Mammary epithelial cell (primary cell): Measurements from ENCODE around the gene FUBP3.

Experiments used
- EZH2 ChIP-seq: IDR thresholded peaks from 2 replicates; pipeline ENCODE4 v1.6.1; 2012; ENCODE audit warnings: low read length, inconsistent platforms, borderline replicate concordance
- TF ChIP-seq, protein P1 (sequence below), 2 donors: IDR thresholded peaks in 1 of 2; conservative IDR thresholded peaks in 1 of 2; 2 replicates each; pipeline ENCODE4 v1.5.1; 2011 to 2012; ENCODE audit warnings: inconsistent platforms in 2 of 2, low read length in 2 of 2, mild to moderate bottlenecking in 2 of 2, control low read depth in 1 of 2, low read depth in 1 of 2; ENCODE audit not compliant: insufficient read depth in 1 of 2; ENCODE audit errors: extremely low read depth in 1 of 2

DNA sequence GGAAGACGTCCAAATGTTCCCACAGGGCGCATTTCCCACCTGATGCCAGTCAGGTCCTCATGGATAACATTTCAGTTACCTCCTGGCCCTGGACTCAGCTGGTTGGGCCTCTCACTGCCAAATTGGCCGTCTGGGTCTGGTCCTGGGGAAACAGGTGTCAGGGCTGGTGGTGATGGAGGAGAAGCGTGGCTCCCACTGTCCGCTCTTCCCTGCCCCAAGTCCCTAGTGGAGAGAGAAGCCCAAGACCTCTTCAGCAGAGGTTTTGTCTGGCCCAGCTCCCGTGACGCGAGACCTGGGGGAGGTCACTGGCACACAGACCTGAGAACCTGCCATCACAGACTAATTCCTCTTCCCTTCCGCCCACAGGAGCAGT lies 57.3 kb downstream of the FUBP3 start:
- TF ChIP-seq, protein P1, sequence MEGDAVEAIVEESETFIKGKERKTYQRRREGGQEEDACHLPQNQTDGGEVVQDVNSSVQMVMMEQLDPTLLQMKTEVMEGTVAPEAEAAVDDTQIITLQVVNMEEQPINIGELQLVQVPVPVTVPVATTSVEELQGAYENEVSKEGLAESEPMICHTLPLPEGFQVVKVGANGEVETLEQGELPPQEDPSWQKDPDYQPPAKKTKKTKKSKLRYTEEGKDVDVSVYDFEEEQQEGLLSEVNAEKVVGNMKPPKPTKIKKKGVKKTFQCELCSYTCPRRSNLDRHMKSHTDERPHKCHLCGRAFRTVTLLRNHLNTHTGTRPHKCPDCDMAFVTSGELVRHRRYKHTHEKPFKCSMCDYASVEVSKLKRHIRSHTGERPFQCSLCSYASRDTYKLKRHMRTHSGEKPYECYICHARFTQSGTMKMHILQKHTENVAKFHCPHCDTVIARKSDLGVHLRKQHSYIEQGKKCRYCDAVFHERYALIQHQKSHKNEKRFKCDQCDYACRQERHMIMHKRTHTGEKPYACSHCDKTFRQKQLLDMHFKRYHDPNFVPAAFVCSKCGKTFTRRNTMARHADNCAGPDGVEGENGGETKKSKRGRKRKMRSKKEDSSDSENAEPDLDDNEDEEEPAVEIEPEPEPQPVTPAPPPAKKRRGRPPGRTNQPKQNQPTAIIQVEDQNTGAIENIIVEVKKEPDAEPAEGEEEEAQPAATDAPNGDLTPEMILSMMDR (conservative IDR thresholded peaks at IDR 0.05 in 1 of 2, IDR thresholded peaks at IDR 0.05 in 1 of 2; ENCODE audit: extremely low read depth in 1 of 2, insufficient read depth in 1 of 2, low read depth in 1 of 2, low read length in 2 of 2): no peak
- no peak for TF ChIP-seq EZH2
